IMR-90 (cell line): ENCODE data around the gene NUMA1.

Source experiments
- CHD1 ChIP-seq: IDR thresholded peaks from 2 replicates; pipeline ENCODE4 v1.6.1; 2012; ENCODE audit warnings: low read depth, low read length, improper control_type of control experiment
- CTCF ChIP-seq: conservative IDR thresholded peaks from 2 replicates; pipeline ENCODE4 v1.5.1; 2012; ENCODE audit warnings: mild to moderate bottlenecking, low read depth, low read length, improper control_type of control experiment
- ELK1 ChIP-seq: fragments of 150-350 bp; IDR thresholded peaks from 2 replicates; pipeline ENCODE4 v1.6.1; 2016; ENCODE audit warnings: low read depth, mild to moderate bottlenecking, low read length, moderate library complexity, borderline replicate concordance
- FOS ChIP-seq: fragments of 150-350 bp; IDR thresholded peaks from 2 replicates; pipeline ENCODE4 v1.6.1; 2016; ENCODE audit warnings: low read depth, low read length
- MAFK ChIP-seq: IDR thresholded peaks from 2 replicates; pipeline ENCODE4 v1.6.1; 2012; ENCODE audit warnings: low read depth, low read length, improper control_type of control experiment
- POLR2A ChIP-seq: IDR thresholded peaks from 2 replicates; pipeline ENCODE4 v1.6.1; 2012; ENCODE audit warnings: mild to moderate bottlenecking, low read depth, low read length
- RAD21 ChIP-seq: IDR thresholded peaks from 2 replicates; pipeline ENCODE4 v1.6.1; 2012; ENCODE audit warnings: low read length, improper control_type of control experiment
- RCOR1 ChIP-seq: IDR thresholded peaks from 2 replicates; pipeline ENCODE4 v1.6.1; 2012; ENCODE audit warnings: mild to moderate bottlenecking, low read length, improper control_type of control experiment; ENCODE audit not compliant: insufficient replicate concordance
- RFX5 ChIP-seq: IDR thresholded peaks from 2 replicates; pipeline ENCODE4 v1.8.0; 2012; ENCODE audit warnings: low read depth, mild to moderate bottlenecking, low read length, moderate library complexity
- SMC3 ChIP-seq: fragments of 150-350 bp; IDR thresholded peaks from 2 replicates; pipeline ENCODE4 v1.6.1; 2016; ENCODE audit warnings: low read depth, mild to moderate bottlenecking, antibody characterized with exemption, low read length, moderate library complexity
- USF2 ChIP-seq: fragments of 150-350 bp; IDR thresholded peaks from 2 replicates; pipeline ENCODE4 v1.6.1; 2017; ENCODE audit warnings: mild to moderate bottlenecking, antibody characterized with exemption, low read length, low read depth

GRCh38 chr11:72012091-72012630 is 68.2 kb downstream of the NUMA1 start:
- TF ChIP-seq CTCF (no peak), RCOR1 (no peak), CHD1 (no peak), POLR2A (no peak), USF2 (no peak), MAFK (no peak), RAD21 (no peak), SMC3 (no peak), FOS (no peak), ELK1 (no peak), RFX5 (no peak)
